HepG2 (cell line): ENCODE measurements around the gene TGFBR1. TPM values are rescaled to one million over a fixed set of nuclear protein-coding genes. Genes with fewer than 3 reads are reported as not detected.

Experiments
- ATAC-seq: fragments of 200-7000 bp; cut with Tn5 transposase; 3 replicates; pipeline ENCODE4 v1.9.1; 2020; ENCODE audit warnings: mild to moderate bottlenecking, moderate library complexity
- BruUV-seq: library from RNA; stranded (reverse); fragments of 400-500 nt; replicated peaks from 2 replicates; lab custom pipeline; 2021; lab: Mats Ljungman, UMichigan
- CTCF ChIA-PET: fragments of 300-600 bp; formaldehyde crosslinking; extraction: SDS; loops from one replicate; lab custom pipeline; 2021; ENCODE audit warnings: low total read pairs, inconsistent platforms, low intra/inter-chr PET ratio; lab: Yijun Ruan, JAX
- POLR2A ChIA-PET: fragments of 350-600 bp; sonication (Branson Sonifier 250); formaldehyde crosslinking; loops from one replicate; lab custom pipeline; 2020; ENCODE audit warnings: antibody characterized with exemption, inconsistent platforms; lab: Yijun Ruan, JAX
- DNase-seq: peaks from one replicate; pipeline ENCODE4 v3.0.0-alpha.2; 2015; ENCODE audit warnings: low spot score
- FAIRE-seq: peaks from 3 replicates; lab custom pipeline; 2011; peaks lifted over from hg19 to GRCh38; lab: Jason Lieb, UNC
- H2AFZ ChIP-seq: one replicate; pipeline ENCODE4 v1.6.1; 2011; ENCODE audit warnings: low read length, inconsistent platforms
- H3K27ac ChIP-seq: fragments of 300-600 bp; 3 replicates; pipeline ENCODE4 v1.8.0; 2011; ENCODE audit warnings: mixed run types, mild to moderate bottlenecking, mixed read lengths, low read length, inconsistent platforms; ENCODE audit not compliant: insufficient read depth; ENCODE audit errors: extremely low read length
- H3K27me3 ChIP-seq, 2 experiments: fragments of 200-600 bp in 1 of 2; 2 replicates in 1 of 2; 3 replicates in 1 of 2; pipeline versions ENCODE4 v1.6.0 to v1.8.0; 2011; ENCODE audit warnings: low read length in 2 of 2, mild to moderate bottlenecking in 2 of 2, moderate library complexity in 2 of 2, inconsistent platforms in 1 of 2; ENCODE audit not compliant: insufficient read depth in 2 of 2, control insufficient read depth in 1 of 2
- H3K36me3 ChIP-seq, 2 experiments: fragments of 200-600 bp in 1 of 2; replicated peaks in 1 of 2; 2 replicates in 1 of 2; 3 replicates in 1 of 2; pipeline versions ENCODE4 v1.5.1 to v1.8.0; 2011; ENCODE audit warnings: low read length in 2 of 2, inconsistent platforms in 1 of 2; ENCODE audit not compliant: insufficient read depth in 2 of 2, control insufficient read depth in 1 of 2
- H3K4me1 ChIP-seq: 2 replicates; pipeline ENCODE4 v1.5.1; 2012; ENCODE audit warnings: low read length, inconsistent platforms; ENCODE audit not compliant: insufficient read depth
- H3K4me2 ChIP-seq: 2 replicates; pipeline ENCODE4 v1.6.0; 2011; ENCODE audit warnings: low read depth, low read length, inconsistent platforms
- H3K4me3 ChIP-seq, 3 experiments: fragments of 200-600 bp in 1 of 3; sonication (generic), shearing (Covaris generic) in 1 of 3; replicated peaks in 1 of 3; 2 replicates each; pipeline ENCODE4 v1.5.1; 2011 to 2016; ENCODE audit warnings: low read length in 3 of 3, inconsistent platforms in 2 of 3, low read depth in 2 of 3, mild to moderate bottlenecking in 2 of 3, control low read depth in 1 of 3, mixed read lengths in 1 of 3; ENCODE audit not compliant: insufficient read depth in 1 of 3
- H3K79me2 ChIP-seq: one replicate; pipeline ENCODE4 v1.6.1; 2011; ENCODE audit warnings: low read length, inconsistent platforms; ENCODE audit not compliant: insufficient read depth
- H3K9ac ChIP-seq: 2 replicates; pipeline ENCODE4 v1.6.0; 2011; ENCODE audit warnings: mild to moderate bottlenecking, low read depth, low read length, inconsistent platforms; ENCODE audit not compliant: insufficient read depth
- H3K9me3 ChIP-seq: 2 replicates; pipeline ENCODE4 v1.5.1; 2012; ENCODE audit warnings: mild to moderate bottlenecking, low read length
- H4K20me1 ChIP-seq: 2 replicates; pipeline ENCODE4 v1.6.0; 2011; ENCODE audit warnings: inconsistent platforms, mild to moderate bottlenecking, low read length, moderate library complexity; ENCODE audit not compliant: insufficient read depth
- MYPOP ChIP-seq: sonication (generic); formaldehyde crosslinking; IDR thresholded peaks from 2 replicates; pipeline ENCODE4 v1.8.1; 2023; ENCODE audit warnings: mild to moderate bottlenecking, moderate library complexity, missing genetic modification reagents
- NR2F6 ChIP-seq, 2 experiments: IDR thresholded peaks; 2 replicates each; pipeline ENCODE4 v1.6.1; 2016; ENCODE audit warnings: antibody characterized with exemption in 1 of 2, mild to moderate bottlenecking in 1 of 2
- NR3C1 ChIP-seq: sonication (generic); formaldehyde crosslinking; IDR thresholded peaks from 2 replicates; pipeline ENCODE4 v1.4.0; 2020; ENCODE audit warnings: missing genetic modification reagents
- REPIN1 ChIP-seq: sonication (generic); formaldehyde crosslinking; IDR thresholded peaks from 2 replicates; pipeline ENCODE4 v1.8.0; 2022; ENCODE audit warnings: missing genetic modification reagents, low read depth, mild to moderate bottlenecking, borderline replicate concordance
- SP140L ChIP-seq: sonication (generic); formaldehyde crosslinking; IDR thresholded peaks from 2 replicates; pipeline ENCODE4 v1.4.0; 2020; ENCODE audit warnings: missing genetic modification reagents, borderline replicate concordance
- SRF ChIP-seq: IDR thresholded peaks from 2 replicates; pipeline ENCODE4 v1.6.1; 2011; ENCODE audit warnings: mild to moderate bottlenecking, low read depth, low read length, moderate library complexity
- TFAP4 ChIP-seq: sonication (generic); IDR thresholded peaks from 2 replicates; pipeline ENCODE4 v1.6.1; 2016; ENCODE audit warnings: low read depth, borderline replicate concordance
- ZFAT ChIP-seq: sonication (generic); formaldehyde crosslinking; conservative IDR thresholded peaks from 2 replicates; pipeline ENCODE4 v1.8.1; 2023; ENCODE audit warnings: missing genetic modification reagents, inconsistent platforms
- ZNF143 ChIP-seq: sonication (generic); formaldehyde crosslinking; IDR thresholded peaks from 2 replicates; pipeline ENCODE4 v1.4.0; 2020; ENCODE audit warnings: missing genetic modification reagents
- ZNF747 ChIP-seq: sonication (generic); formaldehyde crosslinking; IDR thresholded peaks from 2 replicates; pipeline ENCODE4 v1.8.1; 2023; ENCODE audit warnings: missing genetic modification reagents, mild to moderate bottlenecking, borderline replicate concordance
- WGBS: methylation state at CpG from one replicate; pipeline ENCODE4 v1.1.6; 2017; ENCODE audit warnings: low lambda C conversion rate; 5-methylcytosine and 5-hydroxymethylcytosine counted together
- in situ Hi-C: cut with HindIII; loops from 2 replicates; pipeline ENCODE4 v1.10.0; 2017; ENCODE audit warnings: low pct_unique_long_range_greater_than_20kb; ENCODE audit not compliant: extremely low pct_ligation_motif_present
- intact Hi-C: fragments of 100-400 bp; cut with micrococcal nuclease; formaldehyde crosslinking; loops from one replicate; pipeline ENCODE4 v1.10.0; 2022; ENCODE audit not compliant: unreplicated experiment
- polyA plus RNA-seq, 8 experiments: library from polyadenylated mRNA; depleted of rRNA in 3 of 8; stranded (reverse) in 7 of 8; unstranded in 1 of 8; fragments of >200 nt; fragmentation: Illumina TruSeq in 4 of 8; extraction: Trizol in 4 of 8; gene quantifications; 2 replicates each; pipeline versions ENCODE4 v1.2.1 to v1.2.3, GENCODE V29; 2011 to 2016; ENCODE audit warnings: low read depth in 4 of 8, missing spikeins in 1 of 8, mixed read lengths in 1 of 8; ENCODE audit not compliant: insufficient read depth in 1 of 8
- total RNA-seq, 5 experiments: library from RNA; depleted of rRNA; stranded (reverse); fragments of >200 nt; fragmentation: Illumina TruSeq; extraction: Trizol; gene quantifications; 2 replicates each; pipeline ENCODE4 v1.2.3, GENCODE V29; 2016; ENCODE audit warnings: low read depth in 1 of 5
- TF ChIP-seq, protein P1 (sequence below): sonication (generic); formaldehyde crosslinking; IDR thresholded peaks from 2 replicates; pipeline ENCODE4 v1.4.0; 2020; ENCODE audit warnings: low read depth, mild to moderate bottlenecking, missing genetic modification reagents
- TF ChIP-seq, protein P2 (sequence below): sonication (generic); formaldehyde crosslinking; conservative IDR thresholded peaks from 2 replicates; pipeline ENCODE4 v1.4.0; 2020; ENCODE audit warnings: missing genetic modification reagents

The TGFBR1 gene
- total and polyA plus RNA-seq, 2 of the 13 experiments (the other 11 are each of a cell fraction or from before 2014, with no cell fraction given), result 16.8 to 23.9 TPM

GRCh38 chr9:99107421-99107820 is 2.5 kb downstream of the TGFBR1 start (continued):
- TF ChIP-seq, protein P1, sequence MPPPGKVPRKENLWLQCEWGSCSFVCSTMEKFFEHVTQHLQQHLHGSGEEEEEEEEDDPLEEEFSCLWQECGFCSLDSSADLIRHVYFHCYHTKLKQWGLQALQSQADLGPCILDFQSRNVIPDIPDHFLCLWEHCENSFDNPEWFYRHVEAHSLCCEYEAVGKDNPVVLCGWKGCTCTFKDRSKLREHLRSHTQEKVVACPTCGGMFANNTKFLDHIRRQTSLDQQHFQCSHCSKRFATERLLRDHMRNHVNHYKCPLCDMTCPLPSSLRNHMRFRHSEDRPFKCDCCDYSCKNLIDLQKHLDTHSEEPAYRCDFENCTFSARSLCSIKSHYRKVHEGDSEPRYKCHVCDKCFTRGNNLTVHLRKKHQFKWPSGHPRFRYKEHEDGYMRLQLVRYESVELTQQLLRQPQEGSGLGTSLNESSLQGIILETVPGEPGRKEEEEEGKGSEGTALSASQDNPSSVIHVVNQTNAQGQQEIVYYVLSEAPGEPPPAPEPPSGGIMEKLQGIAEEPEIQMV (CRISPR knock-in tag), result no peak
- TF ChIP-seq ZNF747 (CRISPR knock-in tag) (no peak), MYPOP (CRISPR knock-in tag) (no peak), NR2F6 (IDR thresholded peaks at IDR 0.05) (no peak), NR2F6 (CRISPR knock-in tag; IDR thresholded peaks at IDR 0.05) (no peak), ZNF143 (CRISPR knock-in tag) (no peak), TFAP4 (no peak)

- no peak overlapping the region for H3K27ac ChIP-seq
- H2AFZ ChIP-seq, result no peak overlapping the region
- no peaks in the 10 kb centered on the region for H3K36me3 ChIP-seq
- H3K27me3 ChIP-seq, result no peaks in the 10 kb centered on the region; a peak in 1 of 5 replicates
- WGBS, result 99% methylated on average over 2 of the region's 2 CpGs
- BruUV-seq, result no TSS peak
- no peak for DNase-seq
- no peak overlapping the region for H3K9ac ChIP-seq
- POLR2A ChIA-PET, result no interaction called here
- no peak overlapping the region for H3K4me2 ChIP-seq
- H3K9me3 ChIP-seq, result no peaks in the 10 kb centered on the region
- FAIRE-seq, result no peak
- intact Hi-C loops (no loop called here), in situ Hi-C loops (no loop called here)
- no peak overlapping the region for H3K4me3 ChIP-seq
- H4K20me1 ChIP-seq, result no peaks in the 10 kb centered on the region
- H3K79me2 ChIP-seq, result peaks cover 24% of the 10 kb centered on the region
- ATAC-seq, result no peak
- CTCF ChIA-PET, result no interaction called here
- TF ChIP-seq SP140L (no peak), SRF (no peak), ZFAT (no peak), NR3C1 (CRISPR knock-in tag) (no peak), REPIN1 (CRISPR knock-in tag) (no peak)
- TF ChIP-seq, protein P2, sequence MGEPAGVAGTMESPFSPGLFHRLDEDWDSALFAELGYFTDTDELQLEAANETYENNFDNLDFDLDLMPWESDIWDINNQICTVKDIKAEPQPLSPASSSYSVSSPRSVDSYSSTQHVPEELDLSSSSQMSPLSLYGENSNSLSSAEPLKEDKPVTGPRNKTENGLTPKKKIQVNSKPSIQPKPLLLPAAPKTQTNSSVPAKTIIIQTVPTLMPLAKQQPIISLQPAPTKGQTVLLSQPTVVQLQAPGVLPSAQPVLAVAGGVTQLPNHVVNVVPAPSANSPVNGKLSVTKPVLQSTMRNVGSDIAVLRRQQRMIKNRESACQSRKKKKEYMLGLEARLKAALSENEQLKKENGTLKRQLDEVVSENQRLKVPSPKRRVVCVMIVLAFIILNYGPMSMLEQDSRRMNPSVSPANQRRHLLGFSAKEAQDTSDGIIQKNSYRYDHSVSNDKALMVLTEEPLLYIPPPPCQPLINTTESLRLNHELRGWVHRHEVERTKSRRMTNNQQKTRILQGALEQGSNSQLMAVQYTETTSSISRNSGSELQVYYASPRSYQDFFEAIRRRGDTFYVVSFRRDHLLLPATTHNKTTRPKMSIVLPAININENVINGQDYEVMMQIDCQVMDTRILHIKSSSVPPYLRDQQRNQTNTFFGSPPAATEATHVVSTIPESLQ, result no peak
- H3K4me1 ChIP-seq, result peaks cover 42% of the 10 kb centered on the region
Observed at GRCh38 chr9:99108131-99108530, 3.2 kb downstream of the TGFBR1 start.
